GM21619 (cell line): ENCODE data around the gene HLA-DPB1.
"Not testable (repeated sequence)": the region's sequence is repeated elsewhere in the genome, so short reads cannot be mapped to it uniquely, and the experiment has no call there.

Source experiments
- ATAC-seq: cut with Tn5 transposase; IDR thresholded peaks from one replicate; pipeline ENCODE4 v1.9.1; 2021; ENCODE audit not compliant: unreplicated experiment

Gene HLA-DPB1

DNA sequence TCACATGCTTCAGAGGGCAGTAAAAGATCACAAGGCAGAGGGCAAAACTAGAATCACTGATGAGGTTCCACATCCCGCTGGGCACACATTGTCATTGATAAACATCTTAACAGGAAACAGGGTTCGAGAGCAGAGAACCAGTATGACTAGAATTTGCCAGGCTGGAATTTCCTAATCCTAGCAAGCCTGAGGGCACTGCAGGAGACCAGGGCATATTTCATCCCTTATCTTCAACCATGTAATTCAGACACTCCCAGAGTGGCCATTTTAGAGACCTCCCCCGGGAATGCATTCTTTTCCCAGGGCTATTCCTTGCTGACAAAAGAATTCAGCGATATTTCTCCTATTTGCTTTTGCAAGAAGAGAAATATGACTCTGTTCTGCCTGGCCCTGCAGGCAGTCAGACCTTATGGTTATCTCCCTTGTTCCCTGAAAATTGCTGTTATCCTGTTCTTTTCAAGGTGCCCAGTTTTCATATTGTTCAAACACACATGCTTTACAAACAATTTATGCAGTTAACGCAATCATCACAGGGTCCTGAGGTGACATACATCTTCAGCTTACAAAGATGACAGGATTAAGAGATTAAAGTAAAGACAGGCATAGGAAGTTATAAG, 25.4 kb downstream of the HLA-DPB1 start:
- not testable (repeated sequence) for ATAC-seq

DNA sequence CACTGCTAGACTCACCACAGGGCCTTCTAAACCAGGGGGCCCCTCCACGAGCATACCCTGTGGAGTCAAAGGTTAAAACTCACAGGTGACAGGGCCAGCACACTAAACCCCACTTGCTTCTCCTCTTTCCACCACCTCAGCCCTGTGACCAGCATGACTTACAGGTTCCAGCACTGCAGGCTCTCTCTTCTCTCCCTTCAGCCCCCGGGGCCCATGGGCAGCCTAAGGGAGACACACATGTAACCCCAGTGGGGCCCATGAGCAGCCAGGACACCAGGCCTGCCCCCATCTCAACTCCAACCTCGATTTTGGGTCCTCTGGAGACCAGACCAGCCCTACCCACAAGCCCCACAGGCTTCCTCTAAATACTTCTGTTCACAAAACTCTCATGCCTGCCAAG, 28.0 kb downstream of the HLA-DPB1 start:
- no peak for ATAC-seq

DNA sequence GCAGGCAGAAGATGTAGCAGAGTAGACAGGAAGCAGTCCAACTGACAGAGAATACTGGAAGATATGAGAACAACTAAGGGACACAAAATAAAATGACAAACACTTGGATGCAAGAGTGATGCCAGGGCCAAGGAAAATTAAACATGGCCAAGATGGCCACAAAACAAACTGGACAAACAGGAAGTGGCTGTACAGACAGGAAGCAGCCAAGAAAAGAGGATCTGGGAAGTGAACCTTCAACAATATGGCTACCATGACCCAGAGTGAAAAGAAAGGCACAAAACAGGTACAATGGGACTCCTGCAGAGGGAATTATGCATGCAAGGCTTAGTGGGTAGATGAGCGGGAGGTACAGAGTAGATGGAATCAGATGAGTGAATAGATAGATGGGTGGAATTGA, 29.1 kb downstream of the HLA-DPB1 start:
- no peak for ATAC-seq

DNA sequence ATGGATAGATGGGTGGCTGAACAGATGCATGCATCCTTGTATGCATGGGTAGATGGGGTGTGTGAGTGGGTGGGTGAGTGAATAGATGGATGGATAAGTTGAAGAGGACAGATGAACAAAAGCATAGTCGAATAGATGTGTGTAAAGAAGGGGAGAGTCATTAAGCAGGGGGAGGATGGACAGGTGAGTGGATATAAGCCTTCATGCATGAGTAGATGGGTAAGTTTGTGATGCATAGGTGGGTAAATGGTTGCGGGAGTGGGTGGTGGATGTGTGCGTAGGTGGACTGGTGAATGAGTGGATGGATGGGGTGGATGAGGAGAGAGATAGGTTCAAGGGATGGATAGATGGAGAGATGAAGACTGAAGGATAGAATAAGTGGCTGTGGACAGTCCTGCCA, 29.6 kb downstream of the HLA-DPB1 start:
- ATAC-seq, result no peak

DNA sequence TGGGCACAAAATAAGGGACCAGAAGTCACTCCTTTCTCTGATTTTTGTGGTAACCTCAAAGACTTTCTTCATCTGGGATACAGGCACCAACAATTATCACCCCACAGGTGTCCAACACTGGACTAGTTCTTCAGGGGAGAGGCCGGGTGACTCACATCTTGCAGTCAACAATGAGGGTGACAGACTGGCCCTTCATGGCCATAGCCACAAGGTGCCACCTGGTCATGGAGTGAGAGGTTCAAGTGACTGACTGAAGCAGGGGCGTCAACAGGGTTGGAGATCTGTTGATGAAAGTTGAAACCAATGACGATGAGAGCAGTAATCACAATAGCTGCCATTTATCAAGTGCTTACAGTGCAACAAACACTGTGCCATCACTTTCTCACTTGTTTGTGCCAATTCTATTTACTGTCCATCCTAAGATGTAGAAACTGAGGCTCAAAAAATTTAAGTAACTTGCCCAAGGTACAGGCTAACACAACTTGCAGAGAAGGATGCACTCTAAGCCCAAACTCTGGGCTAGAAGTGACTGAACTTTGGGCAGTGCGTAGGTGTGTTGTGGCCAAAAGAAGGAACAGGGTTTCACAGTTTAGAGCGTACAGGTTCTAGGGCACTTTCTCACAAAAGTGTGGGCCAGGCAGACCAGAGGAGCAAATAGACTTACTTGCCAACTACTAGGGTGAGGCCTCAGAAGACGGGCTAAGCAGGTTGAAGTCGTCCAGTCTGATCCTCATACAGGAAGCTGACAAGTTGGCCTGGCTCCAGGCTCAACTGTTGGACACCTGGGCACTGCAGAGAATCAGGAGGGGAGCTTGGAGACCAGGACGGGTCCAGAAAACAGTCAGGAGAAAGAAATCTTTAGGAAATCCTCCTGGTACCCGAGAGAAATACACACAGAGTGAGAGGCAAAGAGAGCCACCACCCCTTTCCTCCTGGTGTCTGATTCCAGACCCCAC, 30.4 kb downstream of the HLA-DPB1 start:
- no peak for ATAC-seq

DNA sequence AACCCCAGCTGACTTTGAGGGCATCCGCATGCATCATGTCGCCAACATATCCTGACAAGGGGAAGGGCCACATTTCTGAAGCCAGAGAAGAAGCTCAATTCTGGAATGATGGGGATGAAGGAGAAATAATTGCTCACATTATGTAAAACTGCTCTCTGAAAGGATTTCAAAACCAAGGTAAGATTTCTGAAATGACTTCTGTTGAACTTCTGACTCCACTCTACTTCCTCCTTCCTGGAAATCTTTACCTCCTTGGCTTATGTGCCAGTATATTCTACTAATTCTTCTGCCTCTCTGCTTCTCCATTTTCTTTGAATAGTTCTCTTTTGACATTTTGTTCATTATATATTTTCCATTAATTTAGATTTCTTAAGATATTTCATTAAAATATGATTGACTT, 31.9 kb downstream of the HLA-DPB1 start:
- no peak for ATAC-seq

DNA sequence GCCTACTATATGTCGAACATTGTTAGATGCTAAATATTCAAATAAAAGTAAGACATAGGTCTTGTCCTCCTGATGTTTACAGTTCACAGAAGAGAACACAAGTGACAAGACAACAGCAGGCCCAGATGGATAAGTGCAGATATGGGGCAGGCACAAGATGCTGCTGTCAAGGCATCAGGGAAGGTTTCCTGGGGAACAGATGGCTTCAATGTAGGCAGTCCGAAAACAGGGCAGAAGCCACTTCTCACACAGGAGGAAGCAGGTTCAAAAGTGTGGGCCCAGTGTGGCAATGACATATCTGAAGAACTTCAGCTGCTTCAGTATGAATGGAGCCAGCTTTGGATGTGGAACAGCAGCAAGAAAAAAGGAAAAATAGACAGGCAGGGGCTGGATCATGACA, 32.5 kb downstream of the HLA-DPB1 start:
- no peak for ATAC-seq

DNA sequence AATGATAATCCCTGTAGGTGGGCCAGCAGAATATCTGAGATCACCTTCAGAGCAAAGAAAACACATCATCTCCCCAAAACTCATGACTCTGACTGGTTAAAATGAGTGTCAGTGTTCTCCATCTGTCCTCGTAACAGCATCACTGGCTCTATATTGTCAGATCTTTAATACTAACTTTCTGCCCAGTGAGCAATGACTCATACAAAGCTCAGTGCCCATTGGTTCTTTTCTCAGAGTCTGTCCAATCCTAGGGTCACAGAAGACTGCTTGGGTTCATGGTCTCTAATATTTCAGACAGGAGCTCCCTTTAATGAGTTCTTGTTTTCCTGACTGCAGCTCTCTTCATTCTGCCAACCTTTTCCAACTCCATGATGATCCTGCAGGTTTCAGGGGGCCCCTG, 36.4 kb downstream of the HLA-DPB1 start:
- ATAC-seq, result peak; percentile 75

DNA sequence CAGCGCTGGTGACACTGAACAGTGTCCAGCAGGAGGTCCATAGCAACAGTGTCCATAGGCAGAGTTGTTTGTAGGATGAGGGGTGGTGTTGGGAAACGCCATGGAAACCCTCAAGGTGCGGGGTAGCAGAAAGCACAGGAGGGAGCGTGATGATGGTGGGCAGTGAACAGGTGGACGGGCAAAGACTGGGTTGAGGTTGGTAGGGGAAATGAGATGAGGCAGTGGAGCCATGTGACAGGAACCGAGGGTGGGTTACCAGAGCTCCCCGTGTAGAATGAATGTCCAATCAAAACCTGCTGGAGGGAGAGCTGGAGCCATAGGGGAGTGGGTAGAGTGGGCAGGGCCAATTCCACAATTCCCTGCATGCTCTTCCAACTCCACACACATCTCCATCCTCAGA, 38.0 kb downstream of the HLA-DPB1 start:
- ATAC-seq, result no peak

DNA sequence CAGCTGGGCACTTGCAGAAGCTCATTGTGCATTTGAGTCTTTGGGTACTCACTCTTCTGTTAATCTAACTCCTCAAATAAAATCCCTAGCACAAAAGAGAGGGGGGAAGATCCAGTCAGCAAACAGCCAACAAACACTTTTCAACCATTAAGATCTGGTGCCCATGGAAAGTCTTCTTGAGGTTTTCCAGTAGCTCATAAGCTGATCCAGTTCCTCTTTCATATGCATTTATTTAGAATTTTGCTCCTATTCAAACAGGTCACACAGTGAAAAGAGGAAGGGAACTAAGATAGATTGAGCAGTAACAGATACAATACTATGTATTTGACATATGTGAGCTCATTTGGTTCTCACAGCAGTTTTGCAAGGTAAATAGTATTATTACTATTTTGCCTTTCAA, 38.6 kb downstream of the HLA-DPB1 start:
- no peak for ATAC-seq

DNA sequence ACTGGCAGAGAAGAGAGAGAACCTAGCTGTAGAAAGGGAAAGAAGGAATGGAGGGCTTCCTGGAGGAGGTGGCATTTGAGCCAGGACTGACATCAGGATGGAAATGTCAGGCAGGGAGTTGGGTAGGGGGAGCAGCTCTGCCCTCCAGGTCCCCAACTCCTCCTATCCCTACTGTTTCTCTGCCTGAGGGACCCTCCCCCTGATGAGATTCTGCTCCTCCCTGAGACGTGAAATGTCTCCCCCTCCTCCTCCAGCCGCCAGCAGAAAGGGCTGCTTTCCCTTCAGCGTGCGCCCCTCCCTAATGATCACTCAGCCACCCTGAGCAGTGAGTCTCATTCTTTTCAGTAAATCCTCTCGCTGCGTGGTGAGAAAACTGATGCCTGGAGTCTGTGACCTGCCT, 40.6 kb downstream of the HLA-DPB1 start:
- no peak for ATAC-seq

DNA sequence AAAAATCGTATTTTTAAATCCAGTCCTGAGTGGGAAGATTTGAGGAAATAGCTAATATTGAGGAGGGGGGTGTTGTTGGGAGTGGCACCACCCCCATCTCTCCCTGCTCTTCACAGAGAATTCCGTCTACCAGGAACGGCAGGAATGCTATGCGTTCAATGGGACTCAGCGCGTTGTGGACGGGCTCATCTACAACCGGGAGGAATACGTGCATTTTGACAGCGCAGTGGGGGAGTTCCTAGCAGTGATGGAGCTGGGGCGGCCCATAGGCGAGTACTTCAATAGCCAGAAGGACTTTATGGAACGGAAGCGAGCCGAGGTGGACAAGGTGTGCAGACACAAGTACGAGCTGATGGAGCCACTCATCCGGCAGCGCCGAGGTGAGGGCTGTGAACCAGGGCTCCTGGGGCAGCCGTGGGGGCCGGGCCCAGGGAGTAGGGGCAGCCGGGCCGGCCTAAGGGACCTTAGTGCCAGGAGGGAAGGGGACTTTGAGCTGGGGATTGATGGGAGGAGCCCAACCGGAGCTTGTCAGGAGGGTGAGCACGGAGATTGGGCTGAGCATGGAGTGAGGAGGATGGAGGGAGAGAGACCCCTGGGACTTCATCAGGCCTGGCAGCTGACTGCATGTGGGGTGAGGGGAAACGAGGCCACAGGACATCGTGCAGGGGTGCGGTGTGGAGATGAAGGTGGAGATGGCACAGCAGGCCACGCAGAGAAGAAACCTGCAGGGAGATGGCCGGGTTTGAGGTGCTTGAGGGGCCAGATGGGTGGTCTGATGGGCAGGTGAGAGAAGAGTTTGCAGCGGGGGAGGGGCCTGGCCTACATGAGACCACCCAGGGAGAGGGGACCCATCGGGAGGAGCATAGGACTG, 41.3 kb downstream of the HLA-DPB1 start:
- no peak for ATAC-seq

DNA sequence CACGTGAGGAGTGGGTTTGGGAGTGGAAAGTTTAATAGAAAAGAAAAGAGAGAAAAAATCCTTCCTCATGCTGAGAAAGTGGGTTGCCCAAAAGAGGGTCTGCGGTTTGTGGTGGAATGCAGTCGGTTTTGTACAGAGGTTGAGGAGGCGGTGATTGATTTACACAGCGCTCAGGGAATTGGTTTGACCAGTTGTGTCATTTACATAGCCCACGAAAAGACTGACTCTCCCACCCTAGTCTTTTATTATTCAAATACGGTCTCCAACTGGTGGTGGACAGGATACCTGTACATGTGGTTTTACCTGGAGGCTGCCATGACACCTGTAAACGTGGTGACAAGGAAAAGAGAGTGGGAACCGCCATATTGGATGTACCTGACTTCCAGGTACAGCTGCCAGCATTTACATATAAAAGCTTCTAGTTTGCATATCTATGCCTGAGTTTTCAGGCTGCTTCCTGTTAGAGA, 42.1 kb downstream of the HLA-DPB1 start:
- no peak for ATAC-seq

DNA sequence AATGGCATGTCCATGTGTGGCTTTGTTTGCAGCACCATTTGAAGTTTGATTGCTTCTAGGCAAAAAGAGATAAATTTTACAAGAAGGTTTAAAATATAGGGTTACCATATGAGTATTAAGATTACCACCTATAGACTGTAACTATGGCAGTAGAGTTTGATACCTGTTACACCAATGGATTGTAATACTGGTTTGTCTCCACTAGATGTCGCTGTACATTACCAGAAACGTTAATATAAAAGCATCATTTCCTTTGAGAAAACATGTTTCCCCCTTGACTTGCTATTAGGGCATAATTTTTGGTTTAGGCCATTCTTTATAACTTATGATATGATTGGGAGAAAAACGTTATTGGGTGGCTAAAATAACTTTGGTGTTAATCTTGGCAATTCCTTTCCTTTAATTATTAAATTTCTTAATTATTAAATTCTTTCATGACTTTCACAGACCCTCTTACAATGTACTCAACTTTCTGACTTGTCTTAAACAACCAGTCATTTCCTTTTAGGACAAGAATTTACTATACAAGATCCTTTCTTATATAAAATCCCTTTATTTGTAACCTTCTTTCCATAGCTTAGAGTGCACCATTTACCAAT, 42.8 kb downstream of the HLA-DPB1 start:
- no peak for ATAC-seq

DNA sequence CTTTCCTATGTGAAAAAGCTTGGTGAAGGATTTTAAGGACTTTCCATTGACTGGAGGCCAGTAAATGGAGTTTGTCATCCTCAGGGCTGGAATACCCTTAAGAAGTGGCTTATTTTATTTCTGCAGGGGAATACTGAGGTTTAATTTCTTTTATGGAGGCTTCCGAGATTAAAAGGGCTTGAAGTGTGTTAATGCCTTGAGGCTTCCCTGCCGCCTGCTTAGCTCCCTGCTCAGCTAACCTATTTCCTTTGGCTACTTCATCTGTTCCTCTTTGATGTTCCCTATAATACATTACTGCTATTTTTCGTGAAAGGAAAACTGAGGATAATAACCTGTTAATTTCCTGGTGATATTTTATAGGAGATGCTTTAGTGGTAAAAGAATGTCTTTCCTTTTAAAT, 44.2 kb downstream of the HLA-DPB1 start:
- no peak for ATAC-seq

DNA sequence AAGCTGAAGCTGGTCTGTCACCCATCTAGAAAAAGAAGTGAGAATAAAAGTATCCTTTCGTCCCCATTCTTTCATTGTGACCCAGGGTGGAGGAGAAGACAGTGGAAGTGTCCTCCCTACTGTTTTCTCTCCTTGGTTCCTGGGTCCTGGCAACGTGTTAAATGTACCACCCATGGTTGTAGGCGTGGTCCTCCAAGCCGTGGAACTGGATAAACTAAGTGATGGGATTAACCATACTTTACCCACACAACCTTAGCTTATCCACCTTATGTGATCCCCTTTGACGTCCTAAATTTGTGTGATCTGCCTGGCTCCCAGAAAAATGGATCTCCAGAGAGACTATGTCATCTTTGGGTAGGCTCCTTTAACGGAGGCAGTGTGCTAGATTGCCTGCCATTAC, 47.4 kb downstream of the HLA-DPB1 start:
- no peak for ATAC-seq

DNA sequence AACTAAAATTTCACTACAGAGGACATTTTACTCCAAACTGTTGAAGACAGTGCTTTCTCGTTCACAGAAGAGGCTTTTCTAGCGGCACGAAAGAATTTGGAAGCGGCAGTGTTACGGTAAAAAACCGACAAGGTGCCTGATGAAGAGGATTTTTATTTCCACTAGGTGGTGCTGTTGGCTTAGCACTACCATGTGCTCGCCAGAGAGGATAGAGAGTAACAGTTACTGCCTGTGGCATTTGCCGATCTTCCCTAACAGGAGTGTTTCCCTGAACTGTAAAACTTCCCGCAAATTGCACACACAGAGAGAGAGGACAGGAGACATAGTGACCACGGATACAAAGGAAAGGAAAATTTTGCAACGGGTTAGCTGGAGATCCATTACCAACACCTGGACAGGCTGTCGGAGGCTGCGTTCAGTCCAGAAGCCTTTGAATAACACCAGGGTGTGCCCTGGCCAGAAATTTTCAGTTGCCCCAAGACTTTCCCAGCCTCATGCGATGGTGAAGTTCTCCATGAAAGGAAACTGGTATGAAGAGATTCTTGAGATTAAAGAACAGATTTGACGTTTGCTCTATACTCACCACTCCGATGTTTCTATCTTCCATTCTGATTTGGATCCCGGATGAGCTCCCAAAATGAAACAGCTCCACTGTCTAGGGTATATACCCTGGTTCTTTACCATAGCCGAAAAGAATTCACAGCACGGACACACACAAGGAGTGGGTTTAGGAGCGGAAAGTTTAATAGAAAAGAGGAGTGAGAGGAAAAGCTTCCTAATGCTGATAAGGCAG, 48.1 kb downstream of the HLA-DPB1 start:
- ATAC-seq, result no peak

DNA sequence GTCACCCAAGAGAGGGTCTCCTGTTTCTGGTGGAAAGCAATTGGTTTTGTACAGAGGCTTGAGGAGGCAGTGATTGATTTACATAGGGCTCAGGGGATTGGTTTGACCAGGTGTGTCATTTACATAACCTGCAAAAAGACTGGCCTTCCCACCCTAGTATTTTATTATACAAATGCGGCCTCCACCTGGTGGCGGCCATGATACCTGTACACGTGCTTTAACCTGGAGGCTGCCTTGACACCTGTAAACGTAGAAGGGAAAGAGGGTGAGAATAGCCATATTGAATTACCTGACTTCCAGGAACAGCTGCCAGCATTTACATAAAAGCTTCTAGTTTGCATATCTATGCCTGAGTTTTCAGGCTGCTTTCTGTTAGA, 48.7 kb downstream of the HLA-DPB1 start:
- ATAC-seq, result no peak

DNA sequence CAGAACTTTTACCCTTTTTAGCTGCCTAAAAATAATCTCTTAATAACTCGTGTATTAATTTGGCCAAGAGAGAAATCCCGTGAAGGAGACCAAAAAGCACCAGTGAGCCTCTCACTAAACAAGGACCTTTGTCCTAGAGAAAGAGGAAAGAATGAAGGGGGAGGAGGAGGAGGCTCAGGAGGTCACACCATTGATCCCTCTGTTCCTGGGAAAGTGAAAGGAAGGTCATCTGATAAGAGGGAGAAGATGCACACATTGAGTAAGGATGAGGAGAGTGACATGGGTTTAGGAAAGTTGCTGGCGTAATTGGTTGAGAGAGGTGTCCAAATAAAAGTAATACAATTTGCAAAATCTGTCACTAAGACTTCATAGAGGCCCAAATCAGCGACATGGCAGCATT, 49.2 kb downstream of the HLA-DPB1 start:
- no peak for ATAC-seq

DNA sequence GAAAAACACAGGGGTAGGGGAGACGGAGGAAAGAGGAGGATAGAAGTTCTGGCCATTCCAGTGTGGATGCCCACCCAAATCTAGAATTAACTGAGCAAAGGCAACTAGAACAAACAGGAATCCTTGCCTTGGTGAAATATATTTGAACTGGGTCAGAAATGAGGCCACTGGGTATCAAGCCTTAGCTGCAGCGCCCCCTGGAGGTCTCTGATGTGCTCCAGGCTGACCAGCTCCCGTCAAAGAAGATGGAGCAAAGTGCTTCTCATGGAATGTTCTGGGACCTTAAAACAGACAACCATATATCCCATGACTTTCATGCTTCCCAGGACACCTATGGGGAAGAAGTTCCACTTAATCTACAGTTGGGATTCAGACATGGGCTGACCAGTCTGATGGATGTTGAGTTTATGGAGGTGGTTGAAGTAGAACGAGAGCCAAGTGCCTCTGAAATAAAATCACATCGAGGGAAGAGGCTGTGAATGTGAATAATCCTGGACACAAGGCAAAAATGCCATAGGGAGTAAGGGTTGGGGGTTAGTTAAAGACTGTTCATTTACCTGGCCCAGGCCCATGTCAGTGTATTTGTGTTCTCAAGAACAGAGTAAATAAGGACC, 50.4 kb downstream of the HLA-DPB1 start:
- ATAC-seq, result no peak
